ENCODE data around the gene RPS19. TPM values are rescaled to one million over a fixed set of nuclear protein-coding genes. Genes with fewer than 3 reads are reported as not detected.

Gene RPS19
- total RNA-seq, 1 donor from 2014 or later, result 3,078 TPM

GRCh38 chr19:41920882-41921576 is 61.0 kb downstream of the RPS19 start:
- Mint-ChIP-seq H3K27me3 (ENCODE audit: low read depth, unreplicated experiment) (peaks cover 15% of the 10 kb centered on the region), H3K36me3 (ENCODE audit: low read depth, unreplicated experiment) (no peaks in the 10 kb centered on the region), H3K9me3 (ENCODE audit: unreplicated experiment) (peaks cover 4% of the 10 kb centered on the region), H3K4me1 (ENCODE audit: low read depth, unreplicated experiment) (no peaks in the 10 kb centered on the region), H3K27ac (ENCODE audit: unreplicated experiment) (no peak overlapping the region), H3K4me3 (ENCODE audit: unreplicated experiment) (peak overlapping the region; percentile 5)
- peaks cover 18% of the 10 kb centered on the region for H3K9me3 ChIP-seq (ENCODE audit: insufficient read depth, low read depth, low read length)
- peaks cover 88% of the 10 kb centered on the region for H3K27me3 ChIP-seq (ENCODE audit: insufficient read depth, low read length)
- no peak overlapping the region for H3K4me2 ChIP-seq (ENCODE audit: low read length)
- no peak for FAIRE-seq
- TF ChIP-seq EZH2 (IDR thresholded peaks at IDR 0.05; ENCODE audit: insufficient read depth, low read length) (peak; percentile 36), CTCF (IDR thresholded peaks at IDR 0.05; ENCODE audit: insufficient read depth, low read depth, low read length) (no peak)
- no peak overlapping the region for H3K9ac ChIP-seq (ENCODE audit: low read length)
- H3K79me2 ChIP-seq (ENCODE audit: insufficient read depth, low read length), result no peaks in the 10 kb centered on the region
- peaks cover 22% of the 10 kb centered on the region for H4K20me1 ChIP-seq (ENCODE audit: insufficient read depth, low read length)
- no peaks in the 10 kb centered on the region for H3K4me1 ChIP-seq (ENCODE audit: insufficient read depth, low read length)
- no peaks in the 10 kb centered on the region for H3K36me3 ChIP-seq (ENCODE audit: insufficient read depth, low read length)
- H3K4me3 ChIP-seq (ENCODE audit: insufficient read depth, low read depth, low read length), result no peak overlapping the region
- no peak overlapping the region for H3K27ac ChIP-seq (ENCODE audit: low read depth, low read length)
- no peak overlapping the region for H2AFZ ChIP-seq (ENCODE audit: low read depth, low read length)
- no peak for DNase-seq (ENCODE audit: low read depth)

GRCh38 chr19:41921577-41922576 is 61.8 kb downstream of the RPS19 start:
- Histone ChIP-seq H4K20me1 (ENCODE audit: insufficient read depth, low read length) (peaks cover 18% of the 10 kb centered on the region), H3K4me2 (ENCODE audit: low read length) (no peak overlapping the region), H3K9me3 (ENCODE audit: insufficient read depth, low read depth, low read length) (peaks cover 21% of the 10 kb centered on the region), H3K27ac (ENCODE audit: low read depth, low read length) (no peak overlapping the region), H3K4me3 (ENCODE audit: insufficient read depth, low read depth, low read length) (no peak overlapping the region), H2AFZ (ENCODE audit: low read depth, low read length) (no peak overlapping the region), H3K4me1 (ENCODE audit: insufficient read depth, low read length) (no peaks in the 10 kb centered on the region), H3K36me3 (ENCODE audit: insufficient read depth, low read length) (no peaks in the 10 kb centered on the region), H3K9ac (ENCODE audit: low read length) (no peak overlapping the region), H3K27me3 (ENCODE audit: insufficient read depth, low read length) (peaks cover 86% of the 10 kb centered on the region), H3K79me2 (ENCODE audit: insufficient read depth, low read length) (no peaks in the 10 kb centered on the region)
- no peaks in the 10 kb centered on the region for H3K36me3 Mint-ChIP-seq (ENCODE audit: low read depth, unreplicated experiment)
- H3K27me3 Mint-ChIP-seq (ENCODE audit: low read depth, unreplicated experiment), result peaks cover 15% of the 10 kb centered on the region
- no peak overlapping the region for H3K27ac Mint-ChIP-seq (ENCODE audit: unreplicated experiment)
- peak overlapping the region; percentile 5 for H3K4me3 Mint-ChIP-seq (ENCODE audit: unreplicated experiment)
- H3K9me3 Mint-ChIP-seq (ENCODE audit: unreplicated experiment), result peaks cover 4% of the 10 kb centered on the region
- H3K4me1 Mint-ChIP-seq (ENCODE audit: low read depth, unreplicated experiment), result no peaks in the 10 kb centered on the region
- TF ChIP-seq CTCF (IDR thresholded peaks at IDR 0.05; ENCODE audit: insufficient read depth, low read depth, low read length) (no peak), EZH2 (IDR thresholded peaks at IDR 0.05; ENCODE audit: insufficient read depth, low read length) (peak; percentile 8)
- FAIRE-seq (no peak), DNase-seq (ENCODE audit: low read depth) (no peak)

Small RNA genes lying within 50 kb of the gene (microRNA-seq; reads per million reads assigned to microRNA genes)
- gene MIR6797, result 3.8 reads per million, percentile 14 among the genes with 10 or more reads in this experiment

Other genes starting within 250 kb of the RPS19 start
- gene CEACAM4, start 233.2 kb upstream of the RPS19 start, total RNA-seq, result not detected in 2 replicates
- not detected in 2 replicates for gene CEACAM7, start 172.0 kb upstream of the RPS19 start, total RNA-seq
- not detected in 2 replicates for gene CEACAM5, start 151.6 kb upstream of the RPS19 start, total RNA-seq
- gene CEACAM6, start 104.7 kb upstream of the RPS19 start, total RNA-seq, result not detected in 2 replicates
- gene CEACAM3, start 63.7 kb upstream of the RPS19 start, total RNA-seq, result not detected in 2 replicates
- gene LYPD4, start 15.6 kb upstream of the RPS19 start, total RNA-seq, result not detected in 2 replicates
- not detected in 2 replicates for gene DMRTC2, start 15.2 kb upstream of the RPS19 start, total RNA-seq
- gene CD79A, start 17.0 kb downstream of the RPS19 start, total RNA-seq, result 0.30 and 0.41 TPM in 2 replicates
- gene ARHGEF1, start 22.9 kb downstream of the RPS19 start, total RNA-seq, result 69.8 and 73.1 TPM in 2 replicates
- gene ERFL, start 68.2 kb downstream of the RPS19 start, total RNA-seq, result 0.36 and 0.41 TPM in 2 replicates
- 257 and 278 TPM in 2 replicates for gene RABAC1, start 99.1 kb downstream of the RPS19 start, total RNA-seq
- gene ATP1A3, start 134.0 kb downstream of the RPS19 start, total RNA-seq, result 3.4 and 3.9 TPM in 2 replicates
- gene GRIK5, start 210.0 kb downstream of the RPS19 start, total RNA-seq, result 9.2 and 12.1 TPM in 2 replicates
- 20.0 and 20.2 TPM in 2 replicates for gene ZNF574, start 215.9 kb downstream of the RPS19 start, total RNA-seq

Data from astrocyte (in vitro differentiated cells and primary cell).